Measurements from ENCODE around the gene RPL27.

Gene RPL27

DNA sequence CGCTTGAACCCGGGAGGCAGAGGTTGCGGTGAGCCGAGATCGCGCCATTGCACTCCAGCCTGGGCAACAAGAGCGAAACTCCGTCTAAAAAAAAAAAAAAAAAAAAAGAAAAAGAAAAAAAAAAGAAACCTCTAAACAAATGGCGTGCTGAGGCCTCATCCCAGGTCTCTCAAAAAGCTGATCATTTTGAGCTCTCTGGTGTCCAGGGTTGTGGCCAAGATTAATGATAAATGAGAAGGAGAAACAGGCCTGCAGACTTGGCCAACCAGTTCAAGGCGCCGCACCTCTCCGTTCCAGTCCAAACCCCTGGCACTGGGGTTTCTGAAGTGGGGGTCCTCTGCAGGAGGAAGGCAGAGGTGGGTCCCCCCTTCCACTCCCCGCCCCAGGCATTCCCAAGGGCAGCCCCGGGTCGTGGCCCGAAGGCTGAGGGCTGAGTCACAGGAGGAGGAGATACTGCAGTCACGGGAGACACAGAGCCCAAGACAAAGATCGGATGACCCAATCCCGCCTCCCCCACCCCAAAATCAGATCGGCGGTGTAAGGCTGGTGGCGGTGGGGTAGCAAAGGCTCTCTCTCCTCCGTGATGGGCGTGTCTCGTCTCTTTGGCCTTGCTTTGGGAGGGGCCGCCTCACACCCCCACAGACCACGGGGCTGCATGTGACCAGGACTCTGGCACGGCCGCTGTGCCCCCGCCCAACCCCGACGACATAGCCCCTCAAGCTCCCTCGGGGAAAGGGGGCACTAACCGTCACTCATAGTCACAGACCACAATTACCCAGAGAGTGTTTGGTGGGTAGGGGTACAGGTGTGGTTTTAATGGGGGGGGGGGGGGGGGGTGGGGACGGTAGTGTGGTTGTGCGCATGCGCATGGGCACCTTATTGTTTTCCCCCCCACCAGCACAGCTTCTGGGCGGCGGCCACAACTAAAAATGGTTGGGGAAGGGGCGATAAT lies 22.8 kb downstream of the RPL27 start:
- Histone ChIP-seq H3K36me3 (ENCODE audit: control insufficient read depth in 5 of 5, insufficient read depth in 5 of 5, low read length in 5 of 5) (peaks cover 0 to 26% (median 18%) of the 10 kb centered on the region in 5 donors), H3K4me3 (ENCODE audit: low read depth in 1 of 5, low read length in 5 of 5) (peak overlapping the region; percentile 84 to 100 (median 97)), H3K4me1 (ENCODE audit: control insufficient read depth in 5 of 5, insufficient read depth in 5 of 5, low read length in 5 of 5) (peaks cover 9 to 65% (median 53%) of the 10 kb centered on the region in 5 donors), H3K27ac (ENCODE audit: low read depth, low read length) (peak overlapping the region; percentile 89), H3K27me3 (ENCODE audit: control insufficient read depth in 5 of 5, insufficient read depth in 4 of 5, low read length in 5 of 5) (no peaks in the 10 kb centered on the region), H3K9ac (ENCODE audit: low read length in 5 of 5) (peak overlapping the region; percentile 38 to 91 (median 88)), H3K9me3 (ENCODE audit: control insufficient read depth in 5 of 5, low read length in 5 of 5) (no peaks in the 10 kb centered on the region)

DNA sequence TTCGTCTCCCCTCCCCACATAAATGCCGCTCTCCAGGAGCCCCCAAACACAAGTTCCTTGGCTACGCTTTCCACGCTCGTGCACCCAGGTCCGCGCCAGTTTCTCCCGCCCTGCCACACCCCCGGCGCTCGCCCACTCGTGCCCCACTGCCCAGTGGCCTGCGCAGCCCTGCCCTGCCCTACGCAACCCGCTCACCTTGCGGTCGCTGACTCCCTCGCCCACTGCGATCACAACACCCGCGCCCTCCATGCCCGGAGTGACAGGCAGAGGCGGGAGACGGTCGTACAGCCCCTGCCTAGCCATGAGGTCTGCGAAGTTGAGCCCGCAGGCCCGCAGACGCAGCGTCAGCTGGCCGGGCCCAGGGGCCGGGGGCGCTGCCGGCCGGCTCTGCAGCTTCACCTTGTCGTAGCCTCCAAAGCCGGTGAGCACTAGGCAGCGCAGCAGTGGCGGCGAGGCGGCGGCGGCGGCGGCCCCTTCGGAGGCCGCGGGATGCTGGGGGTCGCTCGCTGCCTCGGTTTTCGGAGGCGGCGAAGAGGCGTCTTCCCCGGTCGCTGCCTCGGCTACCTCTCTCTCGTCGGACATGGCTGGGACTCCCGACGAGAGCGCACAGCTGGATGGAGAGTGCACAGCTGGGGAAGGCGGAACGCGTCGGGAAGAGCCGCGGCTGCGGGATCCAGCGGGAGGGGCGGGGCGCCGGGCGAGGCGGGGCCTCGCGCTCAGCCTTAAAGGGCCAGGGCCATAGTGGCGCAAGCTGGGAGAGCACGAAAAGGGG lies 23.7 kb downstream of the RPL27 start, which contains the start of gene VAT1:
VAT1 (minus strand) TSS at position 645 of the 772 bp plus-strand sequence; CDS start at position 582, 63 bp downstream.
- Histone ChIP-seq H3K9me3 (ENCODE audit: control insufficient read depth in 5 of 5, low read length in 5 of 5) (no peaks in the 10 kb centered on the region), H3K4me3 (ENCODE audit: low read depth in 1 of 5, low read length in 5 of 5) (peak within 1 kb of the TSS; percentile 84 to 100 (median 97)), H3K4me1 (ENCODE audit: control insufficient read depth in 5 of 5, insufficient read depth in 5 of 5, low read length in 5 of 5) (peaks cover 5 to 59% (median 47%) of the 10 kb centered on the region in 5 donors)

DNA sequence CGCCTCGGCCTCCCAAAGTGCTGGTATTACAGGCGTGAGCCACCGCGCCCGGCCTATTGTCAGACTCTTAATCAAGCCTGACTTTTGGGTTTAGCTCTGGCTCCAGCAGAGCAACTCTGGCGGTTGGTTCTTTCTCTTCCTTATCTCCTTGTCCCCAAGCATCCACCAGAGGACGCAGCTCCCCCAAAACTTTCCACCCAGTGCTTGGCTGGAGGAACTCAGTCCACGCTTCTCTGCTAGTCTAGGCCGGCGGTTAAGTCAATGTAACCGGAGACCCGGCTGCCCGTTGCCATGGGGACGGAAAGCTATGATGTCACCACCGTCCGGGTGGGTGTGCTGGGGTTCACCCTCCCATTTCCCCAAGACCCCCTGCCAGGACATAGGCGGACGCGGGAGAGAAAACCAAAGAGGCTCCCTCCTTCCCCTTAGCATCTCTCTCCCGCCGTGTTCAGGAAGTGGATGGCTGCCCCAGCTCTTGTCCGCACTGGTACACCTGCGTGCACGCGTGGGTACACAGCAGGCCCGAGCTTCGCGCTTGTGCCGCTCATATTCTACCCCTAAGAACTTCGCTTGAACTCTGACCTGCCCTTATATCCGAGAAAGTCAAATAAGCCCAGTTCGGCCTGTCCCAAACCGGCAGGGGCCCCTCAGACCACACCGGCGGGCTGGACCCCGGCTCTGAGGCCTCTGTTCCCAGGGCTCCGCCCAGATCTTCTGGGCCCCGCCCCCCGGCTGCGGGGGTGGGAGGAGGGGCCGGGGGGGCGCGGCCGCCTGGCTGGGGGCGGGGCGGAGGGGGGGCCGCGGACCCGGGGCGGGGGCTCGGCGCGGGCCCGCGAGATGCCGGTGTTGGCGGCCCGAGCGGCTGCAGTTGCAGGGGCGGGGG lies 26.4 kb downstream of the RPL27 start, which contains the start of gene RND2:
RND2 (plus strand) TSS at position 825 of the 883 bp plus-strand sequence. CDS start 117 bp downstream, outside the sequence.
- peak within 1 kb of the TSS in 4 of 5 donors; percentile 55 to 74 (median 63) for H3K9ac ChIP-seq (ENCODE audit: low read length in 5 of 5)
- no peaks in the 10 kb centered on the region for H3K9me3 ChIP-seq (ENCODE audit: control insufficient read depth in 5 of 5, low read length in 5 of 5)
- H3K4me3 ChIP-seq (ENCODE audit: low read depth in 1 of 5, low read length in 5 of 5) = peak within 1 kb of the TSS; percentile 64 to 78 (median 71)
- H3K4me1 ChIP-seq (ENCODE audit: control insufficient read depth in 5 of 5, insufficient read depth in 5 of 5, low read length in 5 of 5) = peaks cover 4 to 44% (median 29%) of the 10 kb centered on the region in 5 donors
- no peaks in the 10 kb centered on the region for H3K27me3 ChIP-seq (ENCODE audit: control insufficient read depth in 5 of 5, insufficient read depth in 4 of 5, low read length in 5 of 5)
- no peak within 1 kb of the TSS for H3K27ac ChIP-seq (ENCODE audit: low read depth, low read length)
- no peaks in the 10 kb centered on the region for H3K36me3 ChIP-seq (ENCODE audit: control insufficient read depth in 5 of 5, insufficient read depth in 5 of 5, low read length in 5 of 5)

More for the DNA sequence above, 23.7 kb downstream of the RPL27 start, which contains the start of gene VAT1:
- H3K36me3 ChIP-seq (ENCODE audit: control insufficient read depth in 5 of 5, insufficient read depth in 5 of 5, low read length in 5 of 5) = peaks cover 0 to 20% (median 13%) of the 10 kb centered on the region in 5 donors
- peak within 1 kb of the TSS; percentile 38 to 91 (median 88) for H3K9ac ChIP-seq (ENCODE audit: low read length in 5 of 5)
- H3K27ac ChIP-seq (ENCODE audit: low read depth, low read length) = peak within 1 kb of the TSS; percentile 89
- H3K27me3 ChIP-seq (ENCODE audit: control insufficient read depth in 5 of 5, insufficient read depth in 4 of 5, low read length in 5 of 5) = no peaks in the 10 kb centered on the region

DNA sequence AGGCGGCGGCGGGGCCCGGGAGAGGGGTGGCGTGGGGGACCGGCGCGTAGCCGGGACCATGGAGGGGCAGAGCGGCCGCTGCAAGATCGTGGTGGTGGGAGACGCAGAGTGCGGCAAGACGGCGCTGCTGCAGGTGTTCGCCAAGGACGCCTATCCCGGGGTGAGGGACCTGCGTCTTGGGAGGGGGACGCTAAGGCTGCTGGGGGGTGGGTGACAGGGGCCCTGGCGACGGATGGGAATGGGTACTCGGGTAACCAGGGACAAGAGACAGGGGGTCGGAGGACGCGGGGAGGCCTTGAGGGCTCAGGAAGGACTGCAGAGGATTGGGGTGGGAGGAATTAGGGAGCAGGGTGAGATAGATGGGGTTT lies 27.1 kb downstream of the RPL27 start:
- H3K27me3 ChIP-seq (ENCODE audit: control insufficient read depth in 5 of 5, insufficient read depth in 4 of 5, low read length in 5 of 5) = no peaks in the 10 kb centered on the region
- no peaks in the 10 kb centered on the region for H3K36me3 ChIP-seq (ENCODE audit: control insufficient read depth in 5 of 5, insufficient read depth in 5 of 5, low read length in 5 of 5)
- no peaks in the 10 kb centered on the region for H3K9me3 ChIP-seq (ENCODE audit: control insufficient read depth in 5 of 5, low read length in 5 of 5)
- no peak overlapping the region for H3K27ac ChIP-seq (ENCODE audit: low read depth, low read length)
- peaks cover under 1 to 43% (median 28%) of the 10 kb centered on the region in 5 donors for H3K4me1 ChIP-seq (ENCODE audit: control insufficient read depth in 5 of 5, insufficient read depth in 5 of 5, low read length in 5 of 5)
- H3K4me3 ChIP-seq (ENCODE audit: low read depth in 1 of 5, low read length in 5 of 5) = peak overlapping the region in 3 of 5 donors; percentile 11 to 56 (median 43)
- H3K9ac ChIP-seq (ENCODE audit: low read length in 5 of 5) = no peak overlapping the region

DNA sequence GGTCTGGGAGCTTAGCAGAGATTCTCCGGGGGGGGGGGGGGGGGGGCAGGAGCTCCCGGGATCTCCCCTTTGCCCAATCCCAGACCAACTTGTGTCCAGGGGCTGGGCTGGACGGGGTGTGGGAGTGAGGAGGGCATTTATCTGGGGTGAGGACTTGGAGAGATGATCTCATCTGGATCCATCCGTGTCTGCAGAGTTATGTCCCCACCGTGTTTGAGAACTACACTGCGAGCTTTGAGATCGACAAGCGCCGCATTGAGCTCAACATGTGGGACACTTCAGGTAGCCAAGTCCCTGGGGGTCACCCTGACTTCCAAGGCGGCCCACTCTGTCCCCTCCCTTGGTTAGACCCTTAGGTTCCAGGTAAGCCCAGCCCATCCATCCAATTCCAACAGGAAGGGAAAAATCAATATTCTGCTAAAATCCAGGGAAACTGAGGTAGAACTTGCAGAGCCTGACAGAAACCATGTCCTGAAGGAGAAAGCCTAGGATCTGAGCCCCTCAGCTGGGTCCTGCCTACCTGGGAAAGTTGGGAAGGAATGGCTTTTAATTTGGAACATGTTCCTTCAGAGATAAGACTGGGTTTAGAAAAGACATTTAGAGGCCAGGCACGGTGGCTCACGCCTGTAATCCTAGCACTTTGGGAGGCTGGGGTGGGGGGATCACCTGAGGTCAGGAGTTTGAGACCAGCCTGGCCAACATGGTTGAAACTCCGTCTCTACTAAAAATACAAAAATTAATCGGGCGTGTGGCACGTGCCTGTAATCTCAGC lies 27.7 kb downstream of the RPL27 start:
- peaks cover 0 to 36% (median 27%) of the 10 kb centered on the region in 5 donors for H3K4me1 ChIP-seq (ENCODE audit: control insufficient read depth in 5 of 5, insufficient read depth in 5 of 5, low read length in 5 of 5)
- H3K36me3 ChIP-seq (ENCODE audit: control insufficient read depth in 5 of 5, insufficient read depth in 5 of 5, low read length in 5 of 5) = no peaks in the 10 kb centered on the region
- no peak overlapping the region for H3K9ac ChIP-seq (ENCODE audit: low read length in 5 of 5)
- no peaks in the 10 kb centered on the region for H3K27me3 ChIP-seq (ENCODE audit: control insufficient read depth in 5 of 5, insufficient read depth in 4 of 5, low read length in 5 of 5)
- H3K9me3 ChIP-seq (ENCODE audit: control insufficient read depth in 5 of 5, low read length in 5 of 5) = no peaks in the 10 kb centered on the region
- no peak overlapping the region for H3K4me3 ChIP-seq (ENCODE audit: low read depth in 1 of 5, low read length in 5 of 5)
- no peak overlapping the region for H3K27ac ChIP-seq (ENCODE audit: low read depth, low read length)

DNA sequence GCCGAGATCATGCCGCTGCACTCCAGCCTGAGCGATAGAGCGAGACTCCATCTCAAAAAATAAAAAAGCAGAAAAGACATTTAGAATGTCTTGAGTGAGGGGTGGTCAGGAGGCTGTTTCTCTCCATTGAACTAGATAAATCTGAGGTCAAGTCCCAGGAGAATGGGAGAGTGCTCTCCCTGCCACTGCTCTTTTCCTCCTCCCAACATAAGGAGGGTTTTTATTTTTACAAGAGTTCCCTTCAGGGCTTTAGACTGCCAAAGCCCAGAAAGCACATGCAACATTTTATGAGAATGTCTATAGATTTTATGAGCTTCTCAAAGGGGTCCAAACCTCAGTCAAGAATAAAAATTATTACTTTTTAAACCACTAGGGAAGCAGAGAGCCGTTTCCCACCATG lies 28.4 kb downstream of the RPL27 start:
- Histone ChIP-seq H3K27ac (ENCODE audit: low read depth, low read length) (no peak overlapping the region), H3K9me3 (ENCODE audit: control insufficient read depth in 5 of 5, low read length in 5 of 5) (no peaks in the 10 kb centered on the region), H3K36me3 (ENCODE audit: control insufficient read depth in 5 of 5, insufficient read depth in 5 of 5, low read length in 5 of 5) (no peaks in the 10 kb centered on the region), H3K9ac (ENCODE audit: low read length in 5 of 5) (no peak overlapping the region), H3K4me3 (ENCODE audit: low read depth in 1 of 5, low read length in 5 of 5) (no peak overlapping the region), H3K4me1 (ENCODE audit: control insufficient read depth in 5 of 5, insufficient read depth in 5 of 5, low read length in 5 of 5) (peaks cover 0 to 31% (median 25%) of the 10 kb centered on the region in 5 donors), H3K27me3 (ENCODE audit: control insufficient read depth in 5 of 5, insufficient read depth in 4 of 5, low read length in 5 of 5) (no peaks in the 10 kb centered on the region)

DNA sequence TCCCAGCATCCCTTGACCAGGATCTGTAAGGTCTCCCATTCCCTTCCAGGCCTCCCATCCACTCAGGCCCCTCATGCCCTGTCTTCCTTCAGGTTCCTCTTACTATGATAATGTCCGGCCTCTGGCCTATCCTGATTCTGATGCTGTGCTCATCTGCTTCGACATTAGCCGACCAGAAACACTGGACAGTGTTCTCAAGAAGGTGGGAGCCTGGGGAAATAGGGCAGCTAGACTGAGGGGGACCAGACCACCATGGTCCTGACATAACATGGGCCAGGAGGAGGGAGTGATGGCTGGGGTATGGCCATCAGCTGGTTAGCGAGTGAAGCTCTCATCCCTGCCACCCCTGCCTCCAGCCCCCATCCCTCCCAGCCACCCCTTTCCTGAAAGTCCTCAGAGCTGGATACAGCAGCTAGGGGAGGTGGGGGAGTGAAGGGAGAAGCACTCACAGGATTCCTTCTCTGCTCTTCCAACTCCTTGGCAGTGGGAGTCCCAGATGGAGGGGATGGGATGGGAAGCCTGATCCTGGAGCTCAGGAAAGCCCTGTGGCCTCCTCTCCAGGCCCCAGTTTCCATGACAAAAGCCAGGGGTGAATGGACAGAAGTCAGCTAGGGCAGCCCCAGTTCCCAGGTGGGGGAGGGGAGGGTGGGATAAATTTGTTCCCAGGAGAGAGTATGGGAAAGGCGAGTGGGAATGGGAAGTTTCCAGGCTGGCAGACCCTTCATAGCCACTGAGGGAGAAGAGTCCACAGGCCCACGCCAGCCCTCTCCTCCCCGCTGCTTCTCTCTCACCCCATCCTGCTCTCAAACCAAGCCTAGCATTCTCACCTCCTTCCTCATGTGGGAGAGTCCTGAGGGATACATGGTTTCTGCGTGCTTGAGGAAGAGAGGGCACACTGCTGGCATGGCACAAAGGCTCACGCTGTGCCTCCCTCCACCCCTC lies 29.1 kb downstream of the RPL27 start:
- no peak overlapping the region for H3K4me3 ChIP-seq (ENCODE audit: low read depth in 1 of 5, low read length in 5 of 5)
- no peak overlapping the region for H3K9ac ChIP-seq (ENCODE audit: low read length in 5 of 5)
- H3K36me3 ChIP-seq (ENCODE audit: control insufficient read depth in 5 of 5, insufficient read depth in 5 of 5, low read length in 5 of 5) = no peaks in the 10 kb centered on the region
- no peaks in the 10 kb centered on the region for H3K27me3 ChIP-seq (ENCODE audit: control insufficient read depth in 5 of 5, insufficient read depth in 4 of 5, low read length in 5 of 5)
- H3K27ac ChIP-seq (ENCODE audit: low read depth, low read length) = no peak overlapping the region
- H3K9me3 ChIP-seq (ENCODE audit: control insufficient read depth in 5 of 5, low read length in 5 of 5) = no peaks in the 10 kb centered on the region
- H3K4me1 ChIP-seq (ENCODE audit: control insufficient read depth in 5 of 5, insufficient read depth in 5 of 5, low read length in 5 of 5) = peaks cover 0 to 30% (median 24%) of the 10 kb centered on the region in 5 donors

DNA sequence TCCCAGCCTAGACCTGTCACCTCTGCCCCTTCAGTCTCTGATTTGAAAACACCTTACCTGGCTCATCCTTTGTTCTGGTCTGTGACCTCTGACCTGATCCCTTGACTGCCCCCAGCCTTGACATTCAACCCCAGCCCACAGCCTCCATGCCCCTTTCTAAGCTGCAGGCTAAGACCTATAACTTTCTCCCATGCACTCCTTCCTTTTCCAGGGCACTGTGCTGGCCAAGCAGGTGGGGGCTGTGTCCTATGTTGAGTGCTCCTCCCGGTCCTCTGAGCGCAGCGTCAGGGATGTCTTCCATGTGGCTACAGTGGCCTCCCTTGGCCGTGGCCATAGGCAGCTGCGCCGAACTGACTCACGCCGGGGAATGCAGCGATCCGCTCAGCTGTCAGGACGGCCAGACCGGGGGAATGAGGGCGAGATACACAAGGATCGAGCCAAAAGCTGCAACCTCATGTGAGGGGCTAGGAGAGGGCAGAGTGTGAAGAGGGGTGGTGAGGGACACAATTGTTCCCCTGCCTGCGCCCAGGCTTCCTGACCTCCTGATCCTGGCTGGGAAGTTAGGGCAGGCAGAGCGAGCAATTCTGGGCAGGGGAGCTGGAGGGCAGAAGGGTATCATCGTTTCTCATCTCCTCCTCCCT lies 30.1 kb downstream of the RPL27 start:
- H3K27ac ChIP-seq (ENCODE audit: low read depth, low read length) = no peak overlapping the region
- H3K4me1 ChIP-seq (ENCODE audit: control insufficient read depth in 5 of 5, insufficient read depth in 5 of 5, low read length in 5 of 5) = peaks cover 0 to 26% (median 20%) of the 10 kb centered on the region in 5 donors
- no peaks in the 10 kb centered on the region for H3K9me3 ChIP-seq (ENCODE audit: control insufficient read depth in 5 of 5, low read length in 5 of 5)
- no peaks in the 10 kb centered on the region for H3K36me3 ChIP-seq (ENCODE audit: control insufficient read depth in 5 of 5, insufficient read depth in 5 of 5, low read length in 5 of 5)
- no peaks in the 10 kb centered on the region for H3K27me3 ChIP-seq (ENCODE audit: control insufficient read depth in 5 of 5, insufficient read depth in 4 of 5, low read length in 5 of 5)
- H3K9ac ChIP-seq (ENCODE audit: low read length in 5 of 5) = no peak overlapping the region
- no peak overlapping the region for H3K4me3 ChIP-seq (ENCODE audit: low read depth in 1 of 5, low read length in 5 of 5)

Data from subcutaneous abdominal adipose tissue (tissue), 5 donors.